GM18907 (cell line): Measurements from ENCODE around the gene NFATC4.
"Not testable (repeated sequence)": the region's sequence is repeated elsewhere in the genome, so short reads cannot be mapped to it uniquely, and the experiment has no call there.

Experiments used
- ATAC-seq: cut with Tn5 transposase; IDR thresholded peaks from one replicate; pipeline ENCODE4 v1.9.1; 2021; ENCODE audit warnings: mild to moderate bottlenecking, moderate library complexity; ENCODE audit not compliant: unreplicated experiment

NFATC4 gene

DNA sequence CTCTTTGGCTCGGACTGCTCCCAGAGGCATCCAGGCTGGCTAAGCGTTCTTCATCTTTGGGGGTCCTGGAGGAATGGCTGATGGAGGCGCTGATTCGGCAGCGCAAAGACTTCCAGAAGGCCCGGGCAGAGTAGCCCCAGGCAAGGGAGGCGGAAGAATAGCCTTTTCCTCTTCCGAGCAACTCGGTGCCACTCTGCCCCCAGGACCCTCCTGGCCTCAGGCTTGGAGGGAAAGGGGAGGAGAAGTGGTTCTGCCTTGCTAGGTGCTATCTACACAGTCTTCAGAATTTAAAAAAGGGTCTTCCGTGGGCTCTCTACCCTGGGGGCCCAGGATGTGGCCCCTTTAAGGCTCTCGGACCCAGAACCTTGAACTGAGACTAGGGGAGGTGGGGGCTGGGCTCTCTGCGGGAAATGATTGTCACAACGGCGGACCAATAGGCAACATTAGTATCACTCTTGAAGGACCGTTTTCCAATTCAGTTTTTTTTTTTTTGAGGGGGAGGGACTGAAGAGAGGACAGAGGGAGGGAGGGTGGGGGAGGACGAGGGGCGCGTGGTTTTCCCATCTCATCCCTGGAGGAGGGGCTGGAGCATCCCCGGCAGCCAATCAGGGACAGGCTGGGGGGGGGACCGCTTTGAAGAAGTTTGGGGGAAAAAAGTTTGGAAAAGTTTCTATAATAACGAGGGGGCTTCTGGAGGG is at the start of gene NFATC4:
TSS of gene NFATC4 (plus strand) at position 671 of the 698 bp plus-strand sequence. CDS start 157 bp downstream, outside the sequence.
- ATAC-seq = peak; percentile 14

DNA sequence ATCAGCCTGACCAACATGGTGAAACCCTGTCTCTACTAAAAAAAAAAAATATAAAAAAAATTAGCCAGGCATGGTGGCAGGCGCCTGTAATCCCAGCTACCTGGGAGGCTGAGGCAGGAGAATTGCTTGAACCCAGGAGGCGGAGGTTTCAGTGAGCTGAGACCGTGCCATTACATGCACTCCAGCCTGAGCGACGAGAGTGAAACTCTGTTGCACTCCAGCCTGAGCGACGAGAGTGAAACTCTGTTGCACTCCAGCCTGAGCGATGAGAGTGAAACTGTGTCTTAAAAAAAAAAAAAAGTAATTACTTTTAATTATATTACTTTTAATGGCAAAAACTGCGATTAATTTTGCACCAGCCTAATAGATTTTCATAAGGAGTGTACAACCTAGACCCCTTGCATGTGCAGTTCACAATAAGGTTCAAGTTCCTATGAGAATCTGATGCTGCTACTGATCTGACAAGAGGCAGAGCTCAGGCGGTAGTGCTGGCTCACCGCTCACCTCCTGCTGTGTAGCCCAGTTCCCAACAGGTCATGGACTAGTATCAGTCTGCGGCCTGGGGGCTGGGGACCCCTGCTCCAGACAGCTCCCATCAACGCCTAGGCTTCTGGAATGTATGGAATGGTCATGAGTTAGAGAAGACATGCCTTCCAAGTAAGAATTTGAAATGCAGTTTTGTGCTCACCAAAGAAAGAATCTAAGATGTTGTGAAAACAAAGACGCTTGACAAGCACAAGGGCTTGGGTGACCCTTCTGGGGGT is 46.6 kb upstream of the NFATC4 start:
- no peak for ATAC-seq

DNA sequence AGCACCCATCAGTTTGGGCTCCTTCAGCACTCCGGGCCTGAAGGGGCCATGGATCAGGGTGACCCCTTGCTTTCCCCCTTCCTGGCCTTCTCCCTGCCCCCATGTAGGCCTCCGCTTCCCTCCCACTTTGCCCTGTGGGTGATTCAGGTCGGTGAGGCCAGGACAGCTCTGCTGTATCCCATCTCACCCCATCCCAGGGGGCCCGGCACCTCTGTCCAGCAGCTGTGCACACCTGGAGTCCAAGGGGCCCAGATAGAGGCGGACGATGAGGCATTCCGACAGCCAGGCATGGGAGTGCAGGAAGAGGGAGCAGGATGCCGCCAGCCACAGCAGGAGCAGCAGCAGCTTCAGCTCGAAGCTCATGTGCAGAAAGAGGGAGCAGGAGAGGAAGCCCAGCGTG is 45.3 kb upstream of the NFATC4 start:
- no peak for ATAC-seq

DNA sequence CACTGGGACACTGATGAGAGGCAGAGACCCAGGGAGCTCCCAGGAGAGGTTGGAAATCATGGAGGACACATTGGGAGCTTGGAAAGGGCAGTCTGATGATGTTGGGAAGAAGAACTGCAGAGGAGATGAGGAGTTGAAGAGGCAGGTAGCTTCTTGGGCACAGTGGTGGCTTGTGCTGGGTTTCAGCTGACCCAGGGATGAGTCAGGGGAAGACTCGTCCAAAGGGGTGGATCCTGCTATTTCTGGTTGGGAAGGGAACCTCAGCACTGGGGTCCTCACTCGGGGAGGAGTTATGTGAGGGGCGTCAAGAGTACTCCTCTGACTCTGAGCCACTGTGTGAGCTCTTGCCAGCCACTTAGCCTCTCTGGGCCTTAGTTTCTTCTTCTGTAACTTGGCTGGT is 44.6 kb upstream of the NFATC4 start:
- ATAC-seq = no peak

DNA sequence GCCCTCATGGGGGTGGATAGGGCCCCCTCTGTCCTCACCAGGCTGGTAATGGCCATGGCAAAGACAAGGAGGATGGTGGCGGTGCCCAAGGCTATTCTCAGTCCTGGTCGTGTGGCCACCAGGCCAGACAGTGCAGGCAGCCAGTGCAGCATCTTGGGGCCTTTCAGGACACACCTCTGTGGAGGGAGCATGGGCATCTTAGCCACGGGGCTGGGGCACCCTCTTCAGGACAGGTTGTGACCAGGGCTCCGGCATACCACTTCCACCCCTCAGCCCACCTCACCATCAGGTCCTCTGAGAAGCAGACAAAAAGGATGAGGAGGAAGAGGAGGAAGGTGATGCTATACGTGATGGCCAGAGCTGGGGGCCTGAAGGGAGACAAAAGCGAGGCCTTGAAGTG is 44.0 kb upstream of the NFATC4 start:
- no peak for ATAC-seq

DNA sequence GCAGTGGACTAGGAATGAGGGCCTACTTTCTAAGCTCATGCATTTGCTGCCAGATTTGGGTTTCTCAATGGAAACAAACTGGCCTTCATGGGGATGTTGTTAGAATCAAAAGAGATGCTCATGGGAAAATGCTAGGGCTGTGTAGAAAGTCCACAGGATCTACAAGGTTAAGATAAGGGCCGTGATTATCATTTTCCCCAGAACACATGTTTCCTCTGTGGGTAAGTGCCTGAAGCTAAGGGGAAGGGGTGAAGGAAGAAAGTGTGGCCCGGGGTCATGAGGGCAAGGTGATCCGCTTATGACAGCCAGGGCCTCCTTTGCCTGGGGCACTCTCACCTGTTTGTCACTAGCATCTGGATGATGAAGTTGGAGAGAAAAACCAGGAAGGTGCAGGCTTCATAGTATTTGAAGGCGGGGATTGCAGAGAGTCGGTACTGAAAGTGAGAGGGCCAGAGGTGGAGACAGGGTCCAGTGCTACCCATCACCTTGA is 42.9 kb upstream of the NFATC4 start:
- ATAC-seq = no peak

DNA sequence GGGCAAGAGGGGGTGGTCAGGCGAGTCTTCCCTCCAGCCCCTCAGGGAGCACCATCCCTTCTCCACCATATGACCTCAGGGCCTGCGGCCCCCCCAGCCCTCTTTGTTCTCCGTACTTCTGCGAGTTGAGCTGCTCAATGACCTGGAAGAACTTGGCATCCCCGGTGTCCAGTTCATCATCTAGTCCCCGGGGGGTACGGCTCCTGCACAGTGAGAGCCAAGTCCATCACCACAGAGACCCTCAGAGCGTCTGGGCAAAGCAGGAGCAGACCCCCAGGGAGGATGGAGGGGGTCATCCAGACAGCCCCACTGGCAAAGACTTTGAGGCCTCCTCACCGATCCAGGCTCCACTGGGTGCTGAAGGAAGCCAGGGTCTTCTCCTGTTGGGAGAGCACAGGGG is 42.0 kb upstream of the NFATC4 start:
- ATAC-seq = no peak

DNA sequence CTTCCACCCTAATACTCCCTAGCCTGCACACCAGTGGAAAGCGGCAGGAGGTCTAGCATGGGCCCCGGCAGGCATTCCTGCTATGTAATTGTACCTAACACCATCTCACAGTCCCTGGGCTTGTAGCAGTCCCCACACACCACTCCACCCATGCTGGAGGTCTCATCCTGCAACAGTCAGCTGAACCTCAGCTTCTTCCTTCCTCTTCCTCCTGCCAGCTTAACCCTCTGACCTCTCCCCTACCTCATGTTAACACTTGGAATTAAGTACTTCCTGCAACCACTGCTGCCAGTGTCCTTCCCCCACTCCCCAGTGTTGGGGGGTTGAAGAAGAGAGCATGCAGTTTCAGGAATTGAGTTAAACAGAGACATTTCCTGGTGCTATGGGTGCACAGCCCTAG is 40.7 kb upstream of the NFATC4 start:
- ATAC-seq = no peak

DNA sequence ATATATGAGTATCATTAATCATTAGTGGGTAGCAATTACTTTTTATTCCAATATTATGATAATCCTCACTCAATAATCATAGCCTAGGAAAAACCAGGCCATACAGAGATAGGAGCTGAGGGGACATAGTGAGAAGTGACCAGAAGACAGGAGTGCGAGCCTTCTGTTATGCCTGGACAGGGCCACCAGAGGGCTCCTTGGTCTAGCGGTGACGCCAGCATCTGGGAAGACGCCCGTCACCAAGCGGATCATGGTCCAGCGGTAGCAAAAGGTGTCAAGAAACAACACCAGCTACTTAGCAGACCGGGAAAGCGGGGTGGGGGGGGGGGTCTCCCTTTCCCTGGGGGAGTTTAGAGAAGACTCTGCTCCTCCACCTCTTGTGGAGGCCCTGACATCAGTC is 40.1 kb upstream of the NFATC4 start:
- ATAC-seq = not testable (repeated sequence)

DNA sequence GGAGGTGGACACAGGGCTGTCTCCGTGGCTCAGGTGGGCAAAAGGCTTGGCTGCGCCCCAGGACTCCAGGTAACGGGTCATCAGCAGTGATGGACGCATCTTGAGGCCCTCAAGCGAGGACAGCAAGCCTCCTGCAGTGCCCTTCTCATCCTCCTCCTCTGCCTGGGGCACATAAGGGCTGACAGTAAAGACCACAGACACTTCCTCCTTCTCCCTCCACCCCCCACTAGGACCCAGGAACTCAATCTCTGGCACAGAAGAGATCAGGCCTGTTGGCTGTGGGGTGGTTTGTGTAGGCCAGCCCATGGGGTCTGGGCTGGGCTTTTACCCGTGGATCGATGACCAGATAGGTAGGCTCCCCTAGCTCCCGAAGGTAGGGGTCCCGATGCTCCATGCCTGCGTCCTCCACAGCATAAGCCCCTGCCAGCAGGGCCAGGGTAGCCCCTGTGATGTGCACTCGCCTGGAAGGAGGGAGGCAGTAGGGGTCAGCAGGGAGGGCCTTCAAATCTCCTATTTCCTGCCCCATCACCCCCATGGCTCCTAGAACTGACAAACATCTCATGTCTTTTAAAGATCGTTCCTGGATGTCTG is 38.8 kb upstream of the NFATC4 start:
- no peak for ATAC-seq

DNA sequence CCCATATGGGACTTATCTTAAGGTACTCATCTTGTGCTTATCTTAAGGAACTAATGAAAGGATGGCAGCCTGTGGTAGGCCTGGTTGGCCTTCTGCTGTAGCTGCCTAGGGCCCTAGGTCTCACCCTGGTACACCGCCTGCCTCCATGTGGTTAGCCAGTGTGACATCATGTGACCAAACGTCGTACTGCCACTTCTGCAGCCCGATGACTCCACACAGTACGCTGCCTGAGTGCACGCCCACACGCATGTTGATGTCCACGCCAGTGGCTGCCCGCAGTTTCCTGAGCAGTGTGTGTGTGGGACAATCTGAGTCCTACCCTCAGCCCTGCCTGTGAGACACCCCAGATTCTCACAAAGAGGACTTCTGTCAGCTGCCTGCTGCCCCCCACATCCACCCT is 38.2 kb upstream of the NFATC4 start:
- no peak for ATAC-seq

DNA sequence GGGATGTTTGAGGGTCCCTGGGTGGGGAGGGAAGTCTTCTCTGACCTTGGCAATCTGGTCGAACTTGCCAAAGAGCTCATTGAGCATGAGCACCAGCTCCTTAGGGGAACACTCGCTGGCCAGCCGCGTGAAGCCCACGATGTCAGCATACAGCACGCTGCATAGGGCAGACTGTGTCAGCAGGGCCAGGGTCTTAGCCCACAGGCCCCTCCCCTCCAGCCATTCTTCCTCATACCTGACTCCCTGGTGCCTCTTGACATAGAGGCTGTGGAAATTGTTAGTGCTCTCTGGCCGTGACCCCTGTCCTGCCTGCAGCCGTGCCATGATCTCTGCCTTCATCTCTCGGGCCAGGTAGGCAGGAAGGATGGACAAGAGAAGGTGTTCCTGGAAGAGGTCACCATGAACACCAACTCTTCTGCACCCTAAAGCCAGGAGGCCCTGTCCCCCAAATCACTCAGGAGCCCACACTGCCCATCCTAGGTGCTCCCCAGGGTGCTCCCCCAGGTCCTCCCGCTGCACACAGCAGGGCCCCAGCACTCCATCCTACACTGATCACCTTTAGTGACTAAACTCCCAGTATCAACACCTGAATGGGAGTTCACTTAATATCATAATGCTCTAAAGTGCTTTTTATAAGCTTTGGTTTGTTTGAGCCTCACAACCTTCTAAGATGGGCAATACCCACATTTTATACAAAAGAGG is 36.9 kb upstream of the NFATC4 start:
- no peak for ATAC-seq

DNA sequence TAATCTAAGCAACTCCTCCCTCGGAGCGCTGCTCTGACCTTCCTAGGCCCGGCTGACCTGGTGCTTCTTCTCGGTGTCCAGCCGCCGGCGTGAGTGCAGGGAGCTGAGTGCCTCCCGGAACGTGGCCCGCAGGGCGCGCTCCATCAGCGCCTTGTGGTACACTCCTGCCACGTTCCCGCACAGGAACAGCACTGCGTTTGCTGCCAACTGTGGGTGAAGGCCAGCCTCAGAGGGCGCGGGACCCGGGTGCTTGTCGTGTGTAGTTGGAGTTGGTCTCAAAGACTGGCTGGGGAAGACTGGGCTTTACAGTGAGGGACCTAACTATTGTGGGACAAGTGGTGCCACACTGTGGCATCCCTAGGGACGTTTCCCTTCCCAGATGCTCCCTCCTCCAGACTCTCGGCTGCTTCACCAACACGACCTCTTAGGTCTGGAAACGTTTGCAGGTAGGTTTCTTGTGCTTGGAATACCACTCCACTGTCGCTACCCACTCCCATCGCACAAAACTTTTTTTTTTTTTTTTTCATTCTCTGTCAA is 36.2 kb upstream of the NFATC4 start:
- ATAC-seq = no peak

DNA sequence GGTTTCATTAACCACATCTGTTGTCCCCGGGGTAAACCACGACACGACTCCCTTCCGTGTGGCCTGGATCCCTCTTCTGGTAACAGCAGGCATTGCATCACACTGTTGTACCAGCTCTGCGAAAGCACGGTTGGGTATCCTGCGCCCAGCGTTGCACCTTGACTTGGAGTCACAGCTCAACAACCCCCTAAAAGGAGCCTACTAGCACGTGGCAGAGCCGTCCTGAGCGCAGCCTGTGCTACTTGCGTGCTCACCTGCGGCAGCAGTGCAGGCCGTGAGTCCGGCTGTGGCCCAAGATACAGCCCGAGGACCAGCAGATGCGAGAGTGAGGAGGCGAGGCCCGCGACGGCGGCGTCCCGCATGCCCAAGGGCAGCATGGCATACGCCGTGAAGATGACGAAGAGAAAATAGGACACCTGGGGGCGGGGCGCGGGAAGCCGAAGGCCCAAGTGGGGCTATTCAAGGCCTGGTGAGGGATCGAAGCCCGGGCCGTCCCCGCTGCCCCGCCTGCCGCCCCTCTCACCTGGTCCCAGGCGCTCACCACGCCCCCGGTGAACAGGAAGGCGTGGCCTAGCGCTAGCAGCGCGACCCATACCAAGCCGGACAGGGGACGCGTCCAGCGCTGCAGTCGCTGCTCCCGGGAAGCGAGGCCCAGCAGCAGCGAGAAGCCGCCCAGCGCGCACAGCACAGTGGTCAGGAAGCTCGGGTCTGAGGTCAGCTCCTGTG is 35.6 kb upstream of the NFATC4 start:
- ATAC-seq = peak; percentile 85

DNA sequence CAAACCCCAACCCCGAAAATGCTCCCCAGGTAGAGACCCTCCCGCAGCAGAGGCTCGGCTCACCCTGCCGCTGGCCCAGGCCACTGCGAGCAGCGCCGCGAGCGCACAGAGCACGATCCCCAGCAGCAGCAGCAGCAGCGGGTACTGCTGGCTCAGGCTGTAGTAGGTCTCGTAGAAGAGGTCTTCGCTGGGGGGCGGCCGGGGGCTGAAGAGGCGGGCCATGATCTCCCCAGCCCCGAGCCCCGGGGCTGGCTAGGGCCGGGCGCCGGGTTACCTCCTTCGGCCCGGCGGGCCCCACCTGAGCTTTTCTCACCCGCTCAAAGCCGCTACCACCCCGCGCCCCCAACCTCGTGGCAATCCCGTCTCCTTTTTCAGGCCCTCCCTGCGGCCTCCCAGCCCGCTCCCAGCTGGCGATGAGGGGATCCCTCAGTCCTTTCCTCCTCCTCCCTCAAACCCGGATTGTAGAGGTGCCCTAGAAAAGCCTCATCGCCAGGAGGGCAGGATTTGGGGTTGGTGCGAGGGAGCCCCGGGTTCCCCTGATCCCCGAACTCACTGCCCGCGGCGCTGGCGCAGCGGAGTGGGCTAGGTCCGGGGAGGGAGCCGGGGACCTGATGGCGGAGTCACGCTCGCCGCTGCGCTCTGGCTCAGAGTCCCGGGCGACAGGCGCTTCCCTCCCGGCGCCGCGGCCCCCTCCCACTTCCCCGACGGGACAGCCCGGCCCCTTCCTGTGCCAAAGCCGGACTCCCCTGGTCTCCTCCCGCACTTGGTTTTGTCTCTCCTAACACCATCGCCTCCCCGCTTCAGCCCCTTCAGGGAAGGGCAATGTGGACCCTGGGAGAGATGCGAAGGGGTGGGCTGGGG is 33.3 kb upstream of the NFATC4 start, which contains the start of gene ADCY4:
TSS of gene ADCY4 (minus strand) at position 641 of the 861 bp plus-strand sequence. CDS start at position 222, 419 bp downstream.
- ATAC-seq = no peak

DNA sequence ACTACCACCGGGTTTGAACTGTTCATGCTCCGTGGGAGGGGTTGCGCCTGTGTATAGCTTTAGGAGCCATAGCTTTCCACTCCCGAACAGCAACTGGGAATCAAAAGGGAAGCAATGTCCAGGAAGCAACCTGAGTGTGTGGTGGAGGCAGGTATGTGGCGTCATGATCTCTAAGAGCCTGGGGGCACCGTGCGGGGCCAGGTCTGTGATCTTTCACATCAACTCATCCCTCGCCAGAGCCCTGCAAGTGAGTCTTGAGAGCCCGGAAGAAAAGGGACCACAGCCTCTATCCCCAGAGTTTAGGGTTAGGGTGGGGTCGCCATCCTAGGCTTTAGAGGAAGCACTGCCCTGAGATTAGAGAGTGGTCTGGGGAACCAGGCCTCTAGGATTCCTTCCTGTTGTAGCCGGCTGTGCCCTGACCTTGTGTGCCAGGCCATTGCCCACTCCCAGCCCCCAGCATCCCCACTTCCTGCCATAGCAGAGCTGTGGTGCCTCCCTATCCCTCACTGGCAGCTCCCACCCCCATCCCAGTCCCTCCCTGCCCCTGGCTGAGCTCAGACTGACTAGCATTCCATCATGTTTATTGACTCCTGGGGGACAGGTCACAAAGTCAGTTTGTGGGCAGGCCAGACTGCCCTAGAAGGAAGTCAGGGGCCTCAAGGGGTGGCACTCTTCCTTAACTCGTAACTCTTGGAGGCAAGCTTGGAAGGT is 32.4 kb upstream of the NFATC4 start:
- no peak for ATAC-seq

DNA sequence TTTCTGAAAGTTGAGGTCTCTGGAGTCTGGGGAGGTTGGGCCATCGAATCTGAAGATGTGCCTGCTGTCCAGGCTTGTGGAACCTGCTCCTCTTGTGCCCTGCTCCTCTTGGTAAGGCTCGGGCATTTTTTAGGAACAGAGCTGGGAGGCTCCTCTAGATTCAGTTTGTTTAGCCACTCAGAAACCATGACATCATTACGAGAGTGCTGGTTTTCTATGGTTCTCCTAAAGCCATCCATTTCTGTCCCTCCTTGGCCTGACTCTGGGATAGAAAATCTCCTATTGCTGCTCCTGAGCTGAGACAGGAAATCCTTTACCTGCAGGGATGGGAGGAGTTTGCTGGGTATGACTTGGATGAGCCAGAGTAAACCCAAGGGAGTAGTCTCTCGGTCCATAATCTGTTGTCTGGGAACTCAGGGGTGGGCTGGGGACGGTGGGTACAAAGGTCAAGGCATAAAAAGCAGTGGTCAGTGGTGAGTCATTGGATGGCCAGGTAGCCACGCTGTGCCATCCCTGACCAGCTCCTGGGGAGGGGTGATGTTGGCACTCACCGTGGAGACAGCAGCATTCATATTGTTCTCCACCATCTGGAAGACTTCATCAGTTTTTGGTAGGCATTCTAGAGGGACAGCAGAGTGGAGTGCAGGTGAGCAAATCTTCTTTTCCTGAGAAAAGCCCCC is 30.7 kb upstream of the NFATC4 start:
- no peak for ATAC-seq

DNA sequence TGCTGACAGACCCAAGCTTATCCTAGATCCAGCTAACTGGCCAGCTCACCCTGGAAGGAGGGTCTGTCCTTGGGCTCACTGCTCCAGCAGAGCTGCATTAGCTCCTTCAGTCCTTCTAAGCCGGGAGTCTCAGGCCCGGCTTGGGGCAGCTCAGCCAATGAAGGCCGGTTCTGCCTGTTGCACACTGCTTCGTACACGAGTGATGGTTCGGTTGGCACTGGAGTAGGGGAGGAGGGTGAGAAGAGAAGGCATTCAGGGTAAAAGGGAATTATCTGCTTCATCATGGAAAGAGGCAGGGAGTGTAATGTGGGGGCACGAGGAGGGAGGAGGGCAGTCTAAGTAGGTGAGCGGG is 30.2 kb upstream of the NFATC4 start:
- no peak for ATAC-seq
